AG09319 (cell line): ENCODE results near the gene RCOR1.
"Not testable (repeated sequence)": the region's sequence is repeated elsewhere in the genome, so short reads cannot be mapped to it uniquely, and the experiment has no call there.

Experiments used
- DNase-seq: peaks from one replicate; pipeline ENCODE4 v3.0.0-alpha.2; 2010; ENCODE audit warnings: low read depth; ENCODE audit errors: extremely low read depth
- CTCF ChIP-seq: IDR thresholded peaks from 2 replicates; pipeline ENCODE4 v1.5.1; 2011; ENCODE audit warnings: low read depth, mild to moderate bottlenecking, inconsistent platforms, low read length, moderate library complexity

Gene RCOR1

GRCh38 chr14:102573591-102574046 lies 18.8 kb upstream of the RCOR1 start:
- TF ChIP-seq CTCF = no peak
- no peak for DNase-seq

GRCh38 chr14:102574281-102575159 lies 17.9 kb upstream of the RCOR1 start:
- no peak for TF ChIP-seq CTCF
- no peak for DNase-seq

DNA sequence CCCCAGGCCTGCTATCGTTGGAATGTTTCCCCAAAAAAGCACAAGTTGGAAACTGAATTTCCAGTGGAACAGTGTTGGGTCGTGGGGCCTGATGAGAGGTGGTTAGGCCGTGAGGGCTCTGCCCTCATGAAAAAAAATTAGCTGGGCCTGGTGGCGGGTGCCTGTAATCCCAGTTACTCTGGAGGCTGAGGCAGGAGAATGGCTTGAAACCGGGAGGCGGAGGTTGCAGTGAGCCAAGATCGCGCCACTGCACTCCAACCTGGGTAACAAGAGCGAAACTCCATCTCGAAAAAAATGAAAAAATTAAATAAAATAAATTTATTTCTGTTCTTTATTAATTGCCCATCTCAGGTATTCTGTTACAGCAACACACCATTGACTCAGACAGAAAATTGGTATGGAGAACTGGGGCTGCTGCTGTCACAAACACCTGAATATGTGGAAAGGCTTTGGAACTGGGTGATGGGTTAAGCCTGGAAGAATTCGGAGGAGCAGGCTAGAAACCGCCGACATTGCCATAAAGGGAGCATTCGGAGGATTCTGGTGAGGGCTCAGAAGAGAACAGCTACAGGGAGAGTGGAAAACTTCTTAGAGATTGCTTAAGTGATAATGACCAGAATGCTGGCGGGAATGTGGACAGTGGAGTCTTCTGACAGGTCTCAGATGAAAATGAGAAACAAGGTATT lies 17.1 kb upstream of the RCOR1 start:
- no peak for TF ChIP-seq CTCF
- no peak for DNase-seq

DNA sequence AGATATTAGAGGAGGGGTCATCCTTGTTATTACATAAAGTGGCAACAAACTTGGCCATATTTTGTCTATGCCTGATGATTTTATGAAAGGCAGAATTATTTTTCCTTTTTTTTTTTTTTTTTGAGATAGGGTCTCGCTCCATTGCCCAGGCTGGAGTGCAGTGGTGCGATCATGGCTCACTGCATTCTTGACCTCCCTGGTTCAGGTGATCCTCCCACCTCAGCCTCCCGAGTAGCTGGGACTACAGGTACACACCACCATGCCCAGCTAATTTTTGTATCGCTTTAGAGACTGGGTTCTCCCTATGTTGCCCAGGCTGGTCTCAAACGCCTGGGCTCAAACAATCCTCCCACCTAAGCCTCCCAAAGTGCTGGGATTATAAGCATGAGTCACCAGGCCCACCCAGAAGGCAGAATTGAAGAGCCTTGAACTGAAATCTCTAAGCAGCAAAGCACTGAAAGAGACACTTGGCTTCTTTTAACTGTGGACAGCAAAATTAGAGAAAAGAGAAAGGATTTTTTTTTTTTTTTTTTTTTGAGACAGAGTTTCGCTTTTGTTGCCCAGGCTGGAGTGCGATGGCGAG lies 16.5 kb upstream of the RCOR1 start:
- DNase-seq = not testable (repeated sequence)

- TF ChIP-seq CTCF = no peak
- no peak for DNase-seq
Observed at GRCh38 chr14:102578821-102579220, 13.6 kb upstream of the RCOR1 start.

DNA sequence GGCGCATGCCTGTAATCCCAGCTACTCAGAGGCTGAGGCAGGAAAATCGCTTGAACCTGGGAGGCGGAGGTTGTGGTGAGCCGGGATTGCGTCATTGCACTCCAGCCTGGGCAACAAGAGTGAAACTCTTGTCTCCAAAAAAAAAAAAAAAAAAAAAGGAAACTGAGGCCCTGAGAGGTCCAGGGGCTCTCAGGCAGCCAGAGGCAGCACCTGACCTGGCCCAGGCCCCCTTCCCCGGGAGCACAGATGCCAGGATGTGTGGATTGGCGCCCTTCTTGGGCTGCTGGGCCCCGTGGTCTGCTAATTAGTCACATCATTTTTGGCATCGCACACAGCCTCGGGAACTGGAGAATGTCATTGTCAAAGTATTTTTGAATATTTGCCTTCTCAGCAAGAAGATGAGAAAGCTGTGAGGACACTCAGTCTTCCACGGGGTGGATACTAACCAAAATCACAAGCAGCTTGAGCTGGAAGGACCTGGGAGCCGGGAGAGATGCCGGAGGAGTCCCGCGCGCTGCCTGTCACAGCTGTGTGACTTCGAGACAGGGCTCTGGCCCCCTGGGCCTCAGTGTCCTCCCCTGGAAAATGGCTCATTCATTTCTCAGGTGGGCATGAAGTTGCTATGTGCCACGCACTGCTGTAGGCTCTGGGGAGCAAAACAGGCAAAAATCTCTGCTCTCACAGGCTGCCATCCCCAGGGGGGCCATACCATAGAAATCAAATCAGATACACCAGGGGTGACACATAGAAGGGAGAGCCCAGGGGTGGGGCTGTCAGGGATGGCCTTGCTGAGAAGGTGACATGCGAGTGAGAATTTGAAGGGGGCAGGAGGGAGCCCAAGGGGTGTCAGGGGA lies 12.5 kb upstream of the RCOR1 start:
- no peak for DNase-seq
- TF ChIP-seq CTCF = no peak

DNA sequence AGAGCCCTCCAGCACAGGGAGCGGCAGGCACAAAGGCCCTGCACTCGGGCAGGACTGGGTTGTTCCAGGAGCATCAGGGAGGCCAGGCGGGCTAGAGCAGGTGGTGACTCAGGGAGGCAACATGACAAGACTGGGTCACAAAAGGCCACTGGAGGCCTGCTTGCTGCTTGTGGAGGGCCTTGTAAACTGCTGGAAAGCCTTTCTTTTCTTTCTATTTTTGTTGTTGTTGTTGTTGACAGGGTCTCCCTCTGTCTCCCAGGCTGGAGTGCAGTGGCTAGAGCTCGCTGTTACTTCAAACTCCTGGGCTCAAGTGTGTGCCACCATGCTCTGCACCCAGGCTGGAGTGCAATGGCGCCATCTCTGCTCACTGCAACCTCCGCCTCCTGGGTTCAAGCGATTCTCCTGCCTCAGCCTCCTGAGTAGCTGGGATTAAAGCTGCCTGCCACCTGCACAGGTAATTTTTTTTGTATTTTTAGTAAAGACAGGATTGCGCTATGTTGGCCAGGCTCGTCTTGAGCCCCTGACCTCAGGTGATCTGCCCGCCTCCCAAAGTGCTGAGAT lies 11.8 kb upstream of the RCOR1 start:
- no peak for DNase-seq
- no peak for TF ChIP-seq CTCF
